ENCODE data around the gene ICA1L. TPM values are rescaled to one million over a fixed set of nuclear protein-coding genes. Genes with fewer than 3 reads are reported as not detected.

ICA1L gene
- total RNA-seq, 1 donor = 8.9 TPM

- no peak overlapping the region for H3K4me3 ChIP-seq (ENCODE audit: low read depth, low read length)
- TF ChIP-seq CTCF (IDR thresholded peaks at IDR 0.05; ENCODE audit: insufficient read depth, low read length) = no peak
- no peak for DNase-seq (ENCODE audit: low read depth)
Measured at GRCh38 chr2:202764991-202765390, 106.6 kb downstream of the ICA1L start.

GRCh38 chr2:202763916-202764315 lies 107.7 kb downstream of the ICA1L start:
- no peak overlapping the region for H3K4me3 ChIP-seq (ENCODE audit: low read depth, low read length)
- no peak for DNase-seq (ENCODE audit: low read depth)
- no peak for TF ChIP-seq CTCF (IDR thresholded peaks at IDR 0.05; ENCODE audit: insufficient read depth, low read length)

- no peak for TF ChIP-seq CTCF (IDR thresholded peaks at IDR 0.05; ENCODE audit: insufficient read depth, low read length)
- H3K4me3 ChIP-seq (ENCODE audit: low read depth, low read length) = no peak overlapping the region
- no peak for DNase-seq (ENCODE audit: low read depth)
Measured at GRCh38 chr2:202762556-202762955, 109.0 kb downstream of the ICA1L start.

GRCh38 chr2:202760848-202761247 lies 110.7 kb downstream of the ICA1L start:
- no peak for DNase-seq (ENCODE audit: low read depth)
- no peak for TF ChIP-seq CTCF (IDR thresholded peaks at IDR 0.05; ENCODE audit: insufficient read depth, low read length)
- no peak overlapping the region for H3K4me3 ChIP-seq (ENCODE audit: low read depth, low read length)

- TF ChIP-seq CTCF (IDR thresholded peaks at IDR 0.05; ENCODE audit: insufficient read depth, low read length) = no peak
- DNase-seq (ENCODE audit: low read depth) = no peak
- H3K4me3 ChIP-seq (ENCODE audit: low read depth, low read length) = no peak overlapping the region
Measured at GRCh38 chr2:202758604-202759003, 113.0 kb downstream of the ICA1L start.

- DNase-seq (ENCODE audit: low read depth) = no peak
- TF ChIP-seq CTCF (IDR thresholded peaks at IDR 0.05; ENCODE audit: insufficient read depth, low read length) = no peak
- H3K4me3 ChIP-seq (ENCODE audit: low read depth, low read length) = no peak overlapping the region
Measured at GRCh38 chr2:202758128-202758527, 113.4 kb downstream of the ICA1L start.

GRCh38 chr2:202757339-202757738 lies 114.2 kb downstream of the ICA1L start:
- no peak for DNase-seq (ENCODE audit: low read depth)
- no peak overlapping the region for H3K4me3 ChIP-seq (ENCODE audit: low read depth, low read length)
- no peak for TF ChIP-seq CTCF (IDR thresholded peaks at IDR 0.05; ENCODE audit: insufficient read depth, low read length)

All from fibroblast of the aortic adventitia (primary cell).